NOMO-1 treated with DMSO at 0.1 percent for 48 hours (cell line): ENCODE measurements around the gene DNAAF8.

Experiments
- DNase-seq: peaks from one replicate; lab custom pipeline; 2025; ENCODE audit not compliant: unreplicated experiment; lab: John Stamatoyannopoulos, UW

DNAAF8 gene

DNA sequence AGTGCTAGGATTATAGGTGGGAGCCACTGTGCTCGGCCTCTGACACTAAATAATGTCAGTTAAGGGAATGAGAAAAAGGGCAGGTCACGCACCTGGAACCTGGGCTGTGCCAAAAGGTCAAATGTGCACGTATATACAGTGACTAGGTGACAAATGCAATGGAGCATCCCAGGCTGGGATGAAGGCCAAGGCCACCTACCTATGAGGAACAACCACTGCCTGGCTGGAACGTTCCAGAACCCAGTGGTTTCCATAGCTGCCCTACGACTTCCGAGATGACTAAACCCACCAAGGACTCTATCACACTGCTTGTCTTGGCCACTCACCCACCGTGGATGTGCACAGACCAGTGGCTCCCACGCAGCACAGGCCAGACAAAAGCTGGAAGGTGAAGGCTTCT is 16.6 kb downstream of the DNAAF8 start:
- no peak for DNase-seq

DNA sequence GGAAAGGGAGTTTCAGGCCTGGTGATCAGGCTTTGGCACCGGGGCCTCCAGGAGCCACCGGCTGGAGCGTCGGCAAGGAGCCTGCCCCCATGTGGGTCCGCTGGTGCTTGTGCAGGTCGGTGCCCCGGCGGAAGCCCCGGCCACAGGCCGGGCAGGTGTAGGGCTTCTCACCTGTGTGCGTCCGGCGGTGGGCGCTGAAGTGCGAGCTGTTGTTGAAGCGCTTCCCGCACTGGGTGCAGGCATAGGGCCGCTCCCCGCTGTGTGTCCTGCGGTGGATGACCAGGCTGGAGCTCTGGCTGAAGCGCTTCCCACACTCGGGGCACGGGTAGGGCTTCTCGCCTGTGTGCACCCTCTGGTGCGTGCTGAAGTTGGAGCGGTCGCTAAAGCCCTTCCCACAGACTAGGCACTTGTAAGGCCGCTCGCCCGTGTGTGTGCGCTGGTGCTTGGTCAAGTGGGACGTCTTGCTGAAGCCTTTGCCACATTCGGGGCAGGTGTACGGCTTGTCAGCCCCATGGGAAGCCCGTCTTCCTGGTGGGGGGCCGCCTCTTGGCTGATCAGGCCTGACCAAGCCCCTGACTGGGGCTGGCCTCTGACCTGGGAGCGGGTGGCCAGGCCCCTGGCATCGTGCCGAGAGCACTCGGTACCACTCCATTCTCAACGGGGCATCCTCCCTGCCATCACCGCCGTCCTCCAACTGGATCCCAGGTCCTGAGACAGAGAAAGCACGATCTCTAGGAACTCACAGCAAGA is 18.2 kb downstream of the DNAAF8 start:
- no peak for DNase-seq

GRCh38 chr16:4753227-4753626 is 18.9 kb downstream of the DNAAF8 start:
- no peak for DNase-seq

- DNase-seq = no peak
These were observed 20.5 kb downstream of the DNAAF8 start for GRCh38 chr16:4754865-4755264.

- DNase-seq = no peak
These were observed 21.4 kb downstream of the DNAAF8 start for GRCh38 chr16:4755687-4756086.

GRCh38 chr16:4760221-4760910 is 26.0 kb downstream of the DNAAF8 start:
- DNase-seq = no peak

DNA sequence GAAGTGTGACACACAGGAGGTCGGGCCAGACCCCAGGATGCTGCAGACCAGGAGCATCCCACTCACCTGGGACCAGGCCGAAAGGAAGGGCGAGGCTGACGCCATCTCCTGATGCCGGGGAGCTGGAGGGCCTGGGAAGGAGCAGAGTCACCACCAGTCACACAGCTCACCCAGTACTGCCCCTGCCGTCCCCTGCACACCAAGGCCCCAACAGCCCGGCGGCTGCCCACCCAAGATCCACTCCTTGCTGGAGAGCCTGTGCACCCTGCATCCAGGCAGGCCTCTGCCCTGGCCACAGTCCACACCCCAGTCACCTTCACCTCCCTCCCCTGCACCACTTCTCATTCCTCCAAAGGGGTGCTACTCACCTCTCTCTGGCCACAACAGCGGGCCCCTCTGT is 27.9 kb downstream of the DNAAF8 start:
- no peak for DNase-seq

- no peak for DNase-seq
These were observed 29.5 kb downstream of the DNAAF8 start for GRCh38 chr16:4763791-4764190.

- DNase-seq = no peak
These were observed 31.5 kb downstream of the DNAAF8 start for GRCh38 chr16:4765511-4766474.

- peak; percentile 85 for DNase-seq
These were observed 32.7 kb downstream of the DNAAF8 start, which contains the start of gene ZNF500 for GRCh38 chr16:4766875-4767628. TSS of gene ZNF500 (minus strand) at chr16:4767162. CDS start at chr16:4765978, 1,184 bp downstream.

DNA sequence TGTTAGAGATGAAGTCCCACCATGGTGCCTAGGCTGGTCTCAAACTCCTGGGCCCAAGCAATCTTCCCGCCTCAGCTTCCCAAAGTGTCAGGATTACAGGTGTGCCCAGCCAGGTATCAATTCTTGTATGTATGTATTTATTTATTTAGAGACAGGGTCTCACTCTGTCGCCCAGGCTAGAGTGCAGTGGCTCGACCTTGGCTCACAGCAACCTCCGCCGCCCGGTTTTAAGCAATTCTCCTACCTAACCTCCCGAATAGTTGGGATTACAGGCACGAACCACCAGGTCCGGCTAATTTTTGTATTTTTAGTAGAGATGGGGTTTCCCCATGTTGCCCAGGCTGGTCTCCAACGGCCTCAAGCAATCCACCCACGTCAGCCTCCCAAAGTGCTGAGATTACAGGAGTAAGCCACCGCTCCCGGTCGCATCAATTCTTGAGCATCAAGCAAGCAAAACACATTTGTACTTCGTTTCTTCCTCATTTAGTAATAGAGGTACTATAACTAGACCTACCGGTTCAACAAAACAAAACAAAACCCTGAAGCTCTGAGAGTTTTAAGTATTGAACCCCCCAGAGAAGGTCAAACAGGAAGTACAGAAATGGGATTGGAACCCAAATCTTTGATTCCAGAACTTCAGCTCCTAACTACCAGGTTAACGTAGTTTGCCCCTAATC is 33.7 kb downstream of the DNAAF8 start:
- peak; percentile 24 for DNase-seq

- DNase-seq = peak; percentile 82
These were observed 34.4 kb downstream of the DNAAF8 start for GRCh38 chr16:4768549-4769305.

DNA sequence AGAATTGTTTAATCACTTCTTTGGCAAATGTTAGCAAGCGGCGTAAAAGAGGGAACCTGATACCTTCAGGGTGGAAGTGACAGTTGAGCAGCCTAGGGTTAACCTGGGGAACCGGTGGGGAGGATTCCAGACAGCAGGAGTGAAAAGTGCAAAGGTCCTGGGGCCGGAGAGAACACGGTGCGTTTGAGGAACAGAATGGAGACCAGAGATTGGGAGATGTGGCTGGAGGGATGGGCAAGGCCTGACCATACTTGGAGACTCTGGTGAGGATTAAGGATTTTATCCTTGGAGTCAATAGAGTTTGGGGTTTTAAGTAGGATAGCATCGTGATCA is 34.9 kb downstream of the DNAAF8 start:
- DNase-seq = no peak

DNA sequence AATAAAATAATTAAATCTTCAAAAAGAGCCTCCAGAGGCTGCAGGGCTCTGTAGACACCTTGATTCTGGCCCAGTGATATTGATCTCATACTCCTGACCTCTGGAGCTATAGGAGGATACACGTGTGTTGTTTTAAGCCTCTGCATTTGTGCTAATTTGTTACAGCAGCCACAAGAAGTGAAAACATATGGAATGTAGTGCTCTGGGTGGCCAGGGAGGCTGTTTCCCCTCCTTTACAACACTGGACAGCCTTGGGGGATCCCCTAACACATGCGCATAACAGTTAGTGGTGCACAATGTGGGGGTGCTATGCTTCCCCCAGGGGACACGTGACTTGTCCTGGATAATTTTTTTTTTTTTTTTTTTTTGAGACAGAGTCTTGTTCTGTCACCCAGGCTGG is 37.3 kb downstream of the DNAAF8 start:
- DNase-seq = no peak

- DNase-seq = no peak
These were observed 38.0 kb downstream of the DNAAF8 start for GRCh38 chr16:4772351-4772750.

DNA sequence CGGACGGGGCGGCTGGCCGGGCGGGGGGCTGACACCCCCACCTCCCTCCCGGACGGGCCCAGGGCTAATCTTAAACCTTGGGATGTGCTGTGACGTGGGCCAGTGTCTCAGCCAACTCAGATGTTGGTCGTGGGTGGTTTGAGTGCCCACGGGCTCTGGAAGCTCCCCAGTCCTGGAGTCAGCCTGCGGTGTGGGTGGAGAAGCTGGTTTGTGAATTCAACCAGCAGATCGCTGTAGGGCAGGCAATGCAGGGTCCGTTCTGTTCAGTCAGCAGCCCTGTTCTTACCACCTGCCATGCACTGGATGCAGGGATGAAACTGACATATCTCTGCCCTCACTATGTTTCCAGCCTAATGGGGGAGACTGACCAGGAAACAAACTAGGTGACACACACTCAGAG is 40.7 kb downstream of the DNAAF8 start:
- no peak for DNase-seq

DNA sequence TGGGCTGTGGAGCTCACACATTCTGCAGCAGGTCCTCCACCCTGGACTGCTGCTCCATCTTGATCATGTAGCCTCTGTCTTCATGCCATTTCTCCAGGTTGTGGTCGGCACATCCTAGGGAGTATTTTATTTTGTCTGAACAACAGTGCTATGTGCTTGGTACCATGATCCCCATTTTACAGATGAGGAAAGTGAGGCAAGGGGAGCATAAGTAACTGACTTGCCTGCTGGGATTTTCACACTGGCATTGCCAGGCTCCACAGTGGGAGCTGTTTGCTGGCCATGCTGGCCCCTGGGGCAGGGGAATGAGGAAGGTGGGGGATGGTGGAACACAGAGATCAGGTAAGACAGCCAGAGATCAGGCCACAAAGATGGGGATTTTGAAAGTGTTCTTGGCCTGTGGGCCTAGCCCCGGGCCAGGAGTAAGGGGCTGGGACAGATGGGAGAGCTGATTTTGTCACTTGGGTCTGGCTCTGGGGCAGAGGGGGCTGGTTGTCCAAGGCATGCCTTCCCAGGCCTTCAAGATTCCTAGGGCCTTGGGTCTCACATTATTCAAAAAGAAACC is 41.9 kb downstream of the DNAAF8 start:
- DNase-seq = no peak

- DNase-seq = no peak
These were observed 43.2 kb downstream of the DNAAF8 start for GRCh38 chr16:4777339-4778049.

DNA sequence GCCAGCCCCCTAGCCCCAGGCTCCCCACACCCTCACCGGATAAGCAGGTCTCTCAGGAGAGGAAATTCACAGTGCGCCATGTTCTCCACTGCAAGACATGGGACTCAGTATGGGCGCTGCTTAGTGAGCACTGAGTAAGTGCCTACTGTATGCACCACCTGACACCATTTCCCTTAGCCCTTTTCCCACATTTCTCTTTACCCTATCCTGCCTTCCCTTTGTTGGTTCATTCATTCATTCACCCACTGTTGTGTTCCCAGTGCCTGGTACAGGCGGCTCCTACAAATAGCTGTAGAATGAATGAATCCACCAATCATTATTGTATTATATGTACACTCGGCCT is 43.7 kb downstream of the DNAAF8 start:
- DNase-seq = no peak
